Stomach (tissue), 9 donors: ENCODE data around the gene KIRREL1. TPM values are rescaled to one million over a fixed set of nuclear protein-coding genes. Genes with fewer than 3 reads are reported as not detected.

Experiments used
- DNase-seq, 2 donors: peaks; one replicate each; pipeline versions ENCODE4 v3.0.0 to v3.0.0-alpha.2; 2013 to 2019
- H3K27ac ChIP-seq, 5 donors: fragments of 200-600 bp in 4 of 5; sonication (generic) in 4 of 5; one replicate each; pipeline ENCODE4 v1.5.1; 2013 to 2019; ENCODE audit warnings: mild to moderate bottlenecking in 1 of 5, moderate library complexity in 1 of 5
- H3K27me3 ChIP-seq, 3 donors: fragments of 200-600 bp; sonication (generic); one replicate each; pipeline ENCODE4 v1.5.1; 2017 to 2019; ENCODE audit warnings: mixed run types in 1 of 3
- H3K36me3 ChIP-seq, 4 donors: fragments of 200-600 bp; sonication (generic); 1 replicate in 3 of 4; 2 replicates in 1 of 4; pipeline ENCODE4 v1.5.1; 2016 to 2019
- H3K4me1 ChIP-seq, 4 donors: fragments of 200-600 bp; sonication (generic); one replicate each; pipeline ENCODE4 v1.5.1; 2016 to 2019
- H3K4me3 ChIP-seq, 4 donors: fragments of 200-600 bp; sonication (generic) in 3 of 4; one replicate each; pipeline ENCODE4 v1.5.1; 2016 to 2019; ENCODE audit warnings: mild to moderate bottlenecking in 1 of 4
- H3K9me3 ChIP-seq, 4 donors: fragments of 200-600 bp; sonication (generic); one replicate each; pipeline ENCODE4 v1.5.1; 2016 to 2019
- CTCF ChIP-seq, 7 experiments: fragments of 450-650 bp in 4 of 7; fragments of 200-600 bp in 3 of 7; sonication (generic) in 3 of 7; IDR thresholded peaks; one replicate each; pipeline ENCODE4 v1.5.1; 2016 to 2019; ENCODE audit warnings: antibody characterized with exemption in 7 of 7, control low read depth in 2 of 7, mild to moderate bottlenecking in 1 of 7
- EP300 ChIP-seq: sonication (generic); formaldehyde crosslinking; IDR thresholded peaks from one replicate; pipeline ENCODE4 v1.6.1; 2017; ENCODE audit warnings: antibody characterized with exemption
- POLR2A ChIP-seq, 4 donors: fragments of 450-650 bp; IDR thresholded peaks; one replicate each; pipeline ENCODE4 v1.6.1; 2016; ENCODE audit warnings: antibody characterized with exemption in 4 of 4, control low read depth in 2 of 4, mild to moderate bottlenecking in 1 of 4, moderate library complexity in 1 of 4
- POLR2AphosphoS5 ChIP-seq, 3 donors: sonication (generic); formaldehyde crosslinking; IDR thresholded peaks; one replicate each; pipeline ENCODE4 v1.6.1; 2016; ENCODE audit warnings: antibody characterized with exemption in 3 of 3
- WGBS, 5 donors: extraction: QIAGEN DNeasy Blood & Tissue Kit in 3 of 5; methylation state at CpG; one replicate each; pipeline versions ENCODE4 v1.1.5 to v1.1.7; 2013 to 2018; 5-methylcytosine and 5-hydroxymethylcytosine counted together
- intact Hi-C: fragments of 100-400 bp; cut with DNase I; formaldehyde crosslinking; loops from one replicate; pipeline ENCODE4 v1.15.1; 2023; ENCODE audit warnings: low total_unique reads
- polyA plus RNA-seq, 3 donors: library from polyadenylated mRNA; stranded (reverse); fragments of 200-250 nt; gene quantifications; one replicate each; pipeline ENCODE4 v1.2.3, GENCODE V29; 2013
- total RNA-seq, 5 donors: library from RNA; depleted of rRNA; stranded (reverse); fragments of >200 nt; gene quantifications; one replicate each; pipeline versions ENCODE4 v1.1.0 to v1.2.3, GENCODE V29; 2014 to 2016
- donor health status: healthy with polysubstance abuse.
- donor health status: Bipolar disorder and iron deficiency.
- donor health status: healthy.

KIRREL1 gene
- total and polyA plus RNA-seq, 8 donors = 2.8 to 27.9 (median 4.2) TPM

GRCh38 chr1:158019171-158019868 lies 25.9 kb downstream of the KIRREL1 start:
- Histone ChIP-seq H3K27me3 (no peaks in the 10 kb centered on the region), H3K27ac (peak overlapping the region; percentile 54 to 83 (median 80)), H3K36me3 (no peaks in the 10 kb centered on the region), H3K4me3 (no peak overlapping the region), H3K9me3 (no peaks in the 10 kb centered on the region), H3K4me1 (peaks cover 18 to 82% (median 50%) of the 10 kb centered on the region in 4 donors)
- peak in 1 of 2 donors; percentile 90 for DNase-seq
- intact Hi-C loops = no loop called here
- no peak for TF ChIP-seq EP300
- TF ChIP-seq POLR2AphosphoS5 (IDR thresholded peaks at IDR 0.05) = peak; percentile 48 to 64 (median 62)
- 29 to 54% (median 35%) methylated on average over 4 of the region's 4 CpGs for whole genome bisulfite sequencing, 5 donors

- Histone ChIP-seq H3K36me3 (no peaks in the 10 kb centered on the region), H3K27me3 (no peaks in the 10 kb centered on the region), H3K27ac (peak overlapping the region; percentile 29 to 83 (median 80)), H3K9me3 (no peaks in the 10 kb centered on the region), H3K4me1 (peaks cover 18 to 78% (median 50%) of the 10 kb centered on the region in 4 donors), H3K4me3 (no peak overlapping the region)
- DNase-seq = no peak
- intact Hi-C loops = no loop called here
- no peak for TF ChIP-seq POLR2A (IDR thresholded peaks at IDR 0.05)
- TF ChIP-seq CTCF (IDR thresholded peaks at IDR 0.05) = no peak
- no peak for TF ChIP-seq POLR2AphosphoS5 (IDR thresholded peaks at IDR 0.05)
- no peak for TF ChIP-seq EP300
- 34 to 52% (median 48%) methylated on average over 4 of the region's 4 CpGs for WGBS, 5 donors
These were observed 26.9 kb downstream of the KIRREL1 start for GRCh38 chr1:158020259-158020885.

- peak overlapping the region in 3 of 5 donors; percentile 26 to 83 (median 83) for H3K27ac ChIP-seq
- peaks cover 18 to 85% (median 52%) of the 10 kb centered on the region in 4 donors for H3K4me1 ChIP-seq
- H3K4me3 ChIP-seq = no peak overlapping the region
- no peaks in the 10 kb centered on the region for H3K9me3 ChIP-seq
- intact Hi-C loops = no loop called here
- no peak for TF ChIP-seq CTCF (IDR thresholded peaks at IDR 0.05)
- TF ChIP-seq POLR2A (IDR thresholded peaks at IDR 0.05) = no peak
- TF ChIP-seq POLR2AphosphoS5 (IDR thresholded peaks at IDR 0.05) = no peak
- TF ChIP-seq EP300 = no peak
- H3K36me3 ChIP-seq = no peaks in the 10 kb centered on the region
- no peaks in the 10 kb centered on the region for H3K27me3 ChIP-seq
- no peak for DNase-seq
- WGBS, 5 donors = 34 to 56% (median 42%) methylated on average over 6 of the region's 6 CpGs
These were observed 27.6 kb downstream of the KIRREL1 start for GRCh38 chr1:158020886-158021620.

GRCh38 chr1:158021721-158022120 lies 28.3 kb downstream of the KIRREL1 start:
- WGBS, 5 donors = 59 to 75% (median 67%) methylated on average over 2 of the region's 2 CpGs
- no peaks in the 10 kb centered on the region for H3K9me3 ChIP-seq
- no peaks in the 10 kb centered on the region for H3K36me3 ChIP-seq
- DNase-seq = no peak
- intact Hi-C loops = no loop called here
- TF ChIP-seq EP300 (no peak), CTCF (IDR thresholded peaks at IDR 0.05) (no peak), POLR2AphosphoS5 (IDR thresholded peaks at IDR 0.05) (no peak), POLR2A (IDR thresholded peaks at IDR 0.05) (no peak)
- H3K27me3 ChIP-seq = no peaks in the 10 kb centered on the region
- H3K4me1 ChIP-seq = peaks cover 18 to 86% (median 53%) of the 10 kb centered on the region in 4 donors
- H3K27ac ChIP-seq = peak overlapping the region in 3 of 5 donors; percentile 11 to 83 (median 40)
- H3K4me3 ChIP-seq = no peak overlapping the region
